ENCODE results near the gene NEK4.

Gene NEK4
- total RNA-seq, result 33.6 to 33.9 reads per million in 2 experiments

- DNase-seq (ENCODE audit: low read depth), result peak; percentile 43
Measured at GRCh38 chr3:52770496-52771333, at the start of gene NEK4. Gene NEK4 (minus strand): TSS chr3:52770940. CDS start chr3:52770746, 194 bp downstream.

- no peak for DNase-seq (ENCODE audit: low read depth)
Measured at GRCh38 chr3:52819936-52820335, 49.2 kb upstream of the NEK4 start.

GRCh38 chr3:52817860-52818259 is 47.1 kb upstream of the NEK4 start:
- DNase-seq (ENCODE audit: low read depth), result no peak

- no peak for DNase-seq (ENCODE audit: low read depth)
Measured at GRCh38 chr3:52817221-52817620, 46.5 kb upstream of the NEK4 start.

GRCh38 chr3:52816654-52817053 is 45.9 kb upstream of the NEK4 start:
- DNase-seq (ENCODE audit: low read depth), result no peak

- DNase-seq (ENCODE audit: low read depth), result no peak
Measured at GRCh38 chr3:52816199-52816598, 45.5 kb upstream of the NEK4 start.

GRCh38 chr3:52813810-52814209 is 43.1 kb upstream of the NEK4 start:
- DNase-seq (ENCODE audit: low read depth), result no peak

GRCh38 chr3:52811452-52812011 is 40.8 kb upstream of the NEK4 start:
- DNase-seq (ENCODE audit: low read depth), result no peak

- DNase-seq (ENCODE audit: low read depth), result no peak
Measured at GRCh38 chr3:52810923-52811322, 40.2 kb upstream of the NEK4 start.

- DNase-seq (ENCODE audit: low read depth), result no peak
Measured at GRCh38 chr3:52809662-52810377, 39.1 kb upstream of the NEK4 start.

- no peak for DNase-seq (ENCODE audit: low read depth)
Measured at GRCh38 chr3:52809149-52809548, 38.4 kb upstream of the NEK4 start.

- DNase-seq (ENCODE audit: low read depth), result no peak
Measured at GRCh38 chr3:52805270-52806039, 34.7 kb upstream of the NEK4 start.

GRCh38 chr3:52801839-52802238 is 31.1 kb upstream of the NEK4 start:
- no peak for DNase-seq (ENCODE audit: low read depth)

- no peak for DNase-seq (ENCODE audit: low read depth)
Measured at GRCh38 chr3:52800079-52800478, 29.3 kb upstream of the NEK4 start.

- no peak for DNase-seq (ENCODE audit: low read depth)
Measured at GRCh38 chr3:52798978-52799476, 28.3 kb upstream of the NEK4 start.

GRCh38 chr3:52798376-52798977 is 27.7 kb upstream of the NEK4 start:
- DNase-seq (ENCODE audit: low read depth), result no peak

- DNase-seq (ENCODE audit: low read depth), result no peak
Measured at GRCh38 chr3:52796411-52796810, 25.7 kb upstream of the NEK4 start.

GRCh38 chr3:52795298-52795900 is 24.7 kb upstream of the NEK4 start:
- DNase-seq (ENCODE audit: low read depth), result no peak

GRCh38 chr3:52794612-52795099 is 23.9 kb upstream of the NEK4 start, which contains the start of gene ITIH3:
Gene ITIH3 (plus strand): TSS chr3:52794796. CDS start chr3:52794804, 8 bp downstream.
- DNase-seq (ENCODE audit: low read depth), result no peak

- DNase-seq (ENCODE audit: low read depth), result no peak
Measured at GRCh38 chr3:52793702-52794611, 23.2 kb upstream of the NEK4 start.
